OCI-LY7 (cell line): ENCODE results near the gene AKAP13.

Experiments used
- CTCF ChIP-seq: fragments of 200-600 bp; sonication (generic); conservative IDR thresholded peaks from 2 replicates; pipeline ENCODE4 v1.5.1; 2014; ENCODE audit warnings: mild to moderate bottlenecking, antibody characterized with exemption, low read length, moderate library complexity, mixed read lengths
- EZH2phosphoT487 ChIP-seq: fragments of 200-600 bp; sonication (generic); IDR thresholded peaks from 2 replicates; pipeline ENCODE4 v1.6.1; 2018; ENCODE audit warnings: low read depth, borderline replicate concordance, mild to moderate bottlenecking, mixed run types, antibody characterized with exemption, low read length, moderate library complexity, mixed read lengths

- TF ChIP-seq CTCF, result no peak
- TF ChIP-seq EZH2phosphoT487, result no peak
Observed at GRCh38 chr15:85531083-85531482, 150.7 kb downstream of the AKAP13 start.
